Endothelial cell of umbilical vein (primary cell): ENCODE measurements around the gene EFHB. TPM values are rescaled to one million over a fixed set of nuclear protein-coding genes. Genes with fewer than 3 reads are reported as not detected.

Experiments
- BruUV-seq: library from RNA; stranded (reverse); fragments of 400-500 nt; replicated peaks from 2 replicates; lab custom pipeline; 2021; lab: Mats Ljungman, UMichigan
- CTCF ChIA-PET: fragments of 300-600, 350-600 bp; sonication (Branson Sonifier 250); formaldehyde crosslinking; loops from one replicate; lab custom pipeline; 2021; ENCODE audit warnings: antibody characterized with exemption, inconsistent platforms; lab: Charles Lee
- POLR2A ChIA-PET: fragments of 300-600, 350-600 bp; sonication (Branson Sonifier 250); formaldehyde crosslinking; loops from one replicate; lab custom pipeline; 2021; ENCODE audit warnings: antibody characterized with exemption, inconsistent platforms; lab: Charles Lee
- DNase-seq: peaks from one replicate; pipeline ENCODE4 v3.0.0-alpha.2; 2011; ENCODE audit warnings: low read depth, low spot score
- FAIRE-seq: peaks from 2 replicates; lab custom pipeline; 2011; peaks lifted over from hg19 to GRCh38; lab: Jason Lieb, UNC
- H2AFZ ChIP-seq: 2 replicates; pipeline ENCODE4 v1.6.0; 2012; ENCODE audit warnings: low read depth, low read length, control low read depth, inconsistent platforms
- H3K27ac ChIP-seq: 2 replicates; pipeline ENCODE4 v1.5.1; 2011; ENCODE audit warnings: low read depth, mild to moderate bottlenecking, control low read depth, low read length, moderate library complexity; ENCODE audit not compliant: insufficient read depth
- H3K27me3 ChIP-seq, 2 experiments: 2 replicates each; pipeline versions ENCODE4 v1.6.0 to v1.6.1; 2011; ENCODE audit warnings: low read length in 2 of 2, mixed read lengths in 1 of 2; ENCODE audit not compliant: control insufficient read depth in 2 of 2, insufficient read depth in 2 of 2
- H3K36me3 ChIP-seq, 2 experiments: 2 replicates in 1 of 2; 3 replicates in 1 of 2; pipeline ENCODE4 v1.5.1; 2011; ENCODE audit warnings: low read length in 2 of 2, mild to moderate bottlenecking in 1 of 2, moderate library complexity in 1 of 2; ENCODE audit not compliant: control insufficient read depth in 2 of 2, insufficient read depth in 2 of 2; ENCODE audit errors: extremely low read depth in 1 of 2
- H3K4me1 ChIP-seq: 3 replicates; pipeline ENCODE4 v1.5.1; 2011; ENCODE audit warnings: mild to moderate bottlenecking, low read length; ENCODE audit not compliant: control insufficient read depth, insufficient read depth; ENCODE audit errors: extremely low read depth
- H3K4me2 ChIP-seq: 2 replicates; pipeline ENCODE4 v1.6.1; 2011; ENCODE audit warnings: low read length, control low read depth, mixed read lengths; ENCODE audit not compliant: insufficient read depth
- H3K4me3 ChIP-seq, 3 experiments: fragments of 200-600 bp in 1 of 3; sonication (generic), shearing (Covaris generic) in 1 of 3; replicated peaks in 1 of 3; 2 replicates each; pipeline ENCODE4 v1.5.1; 2011 to 2016; ENCODE audit warnings: control low read depth in 3 of 3, low read length in 3 of 3, mild to moderate bottlenecking in 2 of 3, inconsistent platforms in 1 of 3, low read depth in 1 of 3, moderate library complexity in 1 of 3; ENCODE audit not compliant: insufficient read depth in 1 of 3
- H3K79me2 ChIP-seq: 2 replicates; pipeline ENCODE4 v1.6.0; 2012; ENCODE audit warnings: low read length, inconsistent platforms; ENCODE audit not compliant: control insufficient read depth, insufficient read depth
- H3K9ac ChIP-seq: replicated peaks from 2 replicates; pipeline ENCODE3; 2011; ENCODE audit warnings: low read length, control low read depth; ENCODE audit not compliant: insufficient read depth; ENCODE audit errors: extremely low read depth
- H3K9me1 ChIP-seq: replicated peaks from 3 replicates; pipeline ENCODE4 v1.6.0; 2011; ENCODE audit warnings: mild to moderate bottlenecking, low read length; ENCODE audit not compliant: control insufficient read depth, insufficient read depth; ENCODE audit errors: extremely low read depth
- H3K9me3 ChIP-seq: replicated peaks from 2 replicates; pipeline ENCODE4 v1.5.1; 2012; ENCODE audit warnings: low read length, inconsistent platforms; ENCODE audit not compliant: control insufficient read depth, insufficient read depth
- H4K20me1 ChIP-seq: replicated peaks from 2 replicates; pipeline ENCODE3; 2011; ENCODE audit warnings: mild to moderate bottlenecking, low read length; ENCODE audit not compliant: control insufficient read depth, insufficient read depth; ENCODE audit errors: extremely low read depth
- CTCF ChIP-seq, 2 donors: IDR thresholded peaks; 1 replicate in 1 of 2; 2 replicates in 1 of 2; pipeline ENCODE4 v1.5.1; 2011; ENCODE audit warnings: low read length in 2 of 2, mild to moderate bottlenecking in 2 of 2, moderate library complexity in 2 of 2, control low read depth in 1 of 2, inconsistent platforms in 1 of 2, low read depth in 1 of 2; ENCODE audit not compliant: insufficient read depth in 1 of 2; ENCODE audit errors: extremely low read depth in 1 of 2
- EZH2 ChIP-seq: IDR thresholded peaks from 2 replicates; pipeline ENCODE4 v1.6.1; 2012; ENCODE audit warnings: borderline replicate concordance, low read depth, mild to moderate bottlenecking, moderate library complexity, low read length, inconsistent platforms; ENCODE audit not compliant: severe bottlenecking
- FOS ChIP-seq: IDR thresholded peaks from 2 replicates; pipeline ENCODE4 v1.6.1; 2011; ENCODE audit warnings: mild to moderate bottlenecking, low read length, moderate library complexity, borderline replicate concordance; ENCODE audit not compliant: insufficient read depth
- GATA2 ChIP-seq: IDR thresholded peaks from 2 replicates; pipeline ENCODE4 v1.7.0; 2011; ENCODE audit warnings: low read depth, mild to moderate bottlenecking, moderate library complexity, mixed read lengths, low read length; ENCODE audit not compliant: insufficient read length, insufficient read depth
- JUN ChIP-seq: IDR thresholded peaks from 2 replicates; pipeline ENCODE4 v1.6.1; 2011; ENCODE audit warnings: borderline replicate concordance, low read depth; ENCODE audit not compliant: insufficient read length, insufficient read depth
- MAX ChIP-seq: IDR thresholded peaks from 2 replicates; pipeline ENCODE4 v1.6.1; 2011; ENCODE audit not compliant: insufficient read depth, insufficient read length
- MYC ChIP-seq: IDR thresholded peaks from one replicate; pipeline ENCODE4 v1.6.1; 2011; ENCODE audit warnings: mild to moderate bottlenecking, low read depth, low read length
- POLR2A ChIP-seq: IDR thresholded peaks from 2 replicates; pipeline ENCODE4 v1.6.1; 2012; ENCODE audit warnings: low read depth, mild to moderate bottlenecking, control low read depth, low read length
- POLR2AphosphoS5 ChIP-seq: IDR thresholded peaks from 2 replicates; pipeline ENCODE4 v1.6.1; 2012; ENCODE audit warnings: low read depth, mild to moderate bottlenecking, control low read depth, low read length, moderate library complexity; ENCODE audit not compliant: insufficient read depth
- dilution Hi-C: fragments of 300-500 bp; cut with MboI; formaldehyde crosslinking; loops from one replicate; pipeline ENCODE4 v1.15.0; 2019; ENCODE audit warnings: low sequenced_read_pairs; ENCODE audit not compliant: extremely low pct_ligation_motif_present
- intact Hi-C: fragments of 100-400 bp; cut with micrococcal nuclease; formaldehyde crosslinking; loops from one replicate; pipeline ENCODE4 v1.10.0; 2022
- polyA plus RNA-seq, 4 experiments: library from polyadenylated mRNA; depleted of rRNA in 3 of 4; stranded (reverse) in 3 of 4; unstranded in 1 of 4; fragments of >200 nt; gene quantifications; 2 replicates each; pipeline versions ENCODE4 v1.2.1 to v1.2.3, GENCODE V29; 2011 to 2012; ENCODE audit warnings: missing spikeins in 1 of 4
- total RNA-seq: library from RNA; stranded (reverse); gene quantifications from 2 replicates; pipeline ENCODE4 v1.2.3, GENCODE V29; 2021

The EFHB gene
- total and polyA plus RNA-seq, 2 donors (not counting 3 experiments of a cell fraction or from before 2014, with no cell fraction given) = 0.82 TPM; not detected in 1

GRCh38 chr3:19945534-19945933 lies 11.5 kb upstream of the EFHB start:
- Histone ChIP-seq H3K36me3 (no peaks in the 10 kb centered on the region), H3K9me1 (no peaks in the 10 kb centered on the region), H2AFZ (no peak overlapping the region), H3K27me3 (no peaks in the 10 kb centered on the region), H3K9me3 (no peaks in the 10 kb centered on the region), H3K4me1 (peaks cover 23% of the 10 kb centered on the region), H3K79me2 (peaks cover 32% of the 10 kb centered on the region), H4K20me1 (no peaks in the 10 kb centered on the region), H3K9ac (no peak overlapping the region), H3K4me2 (no peak overlapping the region), H3K4me3 (no peak overlapping the region), H3K27ac (no peak overlapping the region)
- no peak for DNase-seq
- CTCF ChIA-PET = no interaction called here
- TF ChIP-seq EZH2 = no peak
- TF ChIP-seq MAX = no peak
- TF ChIP-seq MYC = no peak
- no peak for TF ChIP-seq POLR2AphosphoS5
- no TSS peak for BruUV-seq
- intact Hi-C loops = loop anchor here (5.0 kb wide), 1 partner anchor 1727 kb away; no protein-coding TSS in a partner anchor
- dilution Hi-C loops = no loop called here
- POLR2A ChIA-PET = no interaction called here
- no peak for FAIRE-seq

- intact Hi-C loops (no loop called here), dilution Hi-C loops (no loop called here)
- H3K27me3 ChIP-seq = no peaks in the 10 kb centered on the region
- ChIA-PET CTCF (no interaction called here), POLR2A (no interaction called here)
- no peaks in the 10 kb centered on the region for H4K20me1 ChIP-seq
- no peaks in the 10 kb centered on the region for H3K79me2 ChIP-seq
- no peaks in the 10 kb centered on the region for H3K4me1 ChIP-seq
- no peak overlapping the region for H3K9ac ChIP-seq
- H3K9me1 ChIP-seq = no peaks in the 10 kb centered on the region
- no peak for TF ChIP-seq MYC
- TF ChIP-seq POLR2A = no peak
- TF ChIP-seq GATA2 = no peak
- no peak for TF ChIP-seq FOS
- no peak for TF ChIP-seq POLR2AphosphoS5
- no peak for TF ChIP-seq JUN
- TF ChIP-seq CTCF (IDR thresholded peaks at IDR 0.05; ENCODE audit: extremely low read depth in 1 of 2, insufficient read depth in 1 of 2, low read depth in 1 of 2, low read length in 2 of 2) = no peak
- no peak for TF ChIP-seq MAX
- TF ChIP-seq EZH2 = no peak
- DNase-seq (no peak), FAIRE-seq (no peak)
- H2AFZ ChIP-seq = no peak overlapping the region
- H3K36me3 ChIP-seq = no peaks in the 10 kb centered on the region
- no peak overlapping the region for H3K4me2 ChIP-seq
- H3K9me3 ChIP-seq = no peaks in the 10 kb centered on the region
- no peak overlapping the region for H3K27ac ChIP-seq
- H3K4me3 ChIP-seq = no peak overlapping the region
- BruUV-seq = no TSS peak
These were observed 6.6 kb upstream of the EFHB start for GRCh38 chr3:19940643-19941042.
